ENCODE data around the gene CBLC.

CBLC gene

GRCh38 chr19:44741841-44742329 is 35.8 kb upstream of the CBLC start:
- peak overlapping the region; percentile 52 for H2AFZ ChIP-seq
- no peaks in the 10 kb centered on the region for H3K79me2 ChIP-seq
- H3K4me3 ChIP-seq (ENCODE audit: low read depth, low read length): no peak overlapping the region
- H3K9ac ChIP-seq: no peak overlapping the region
- H3K27me3 ChIP-seq (ENCODE audit: control insufficient read depth, insufficient read depth, low read length): no peaks in the 10 kb centered on the region
- H3K4me2 ChIP-seq (ENCODE audit: low read length): peak overlapping the region; percentile 44
- H3K27ac ChIP-seq: peak overlapping the region; percentile 97
- H3K4me1 ChIP-seq: peaks cover 43% of the 10 kb centered on the region
- no peaks in the 10 kb centered on the region for H3K36me3 ChIP-seq (ENCODE audit: control insufficient read depth, insufficient read depth, low read length)
- no peaks in the 10 kb centered on the region for H3K9me3 ChIP-seq (ENCODE audit: control insufficient read depth, low read length)
- TF ChIP-seq, protein P1, sequence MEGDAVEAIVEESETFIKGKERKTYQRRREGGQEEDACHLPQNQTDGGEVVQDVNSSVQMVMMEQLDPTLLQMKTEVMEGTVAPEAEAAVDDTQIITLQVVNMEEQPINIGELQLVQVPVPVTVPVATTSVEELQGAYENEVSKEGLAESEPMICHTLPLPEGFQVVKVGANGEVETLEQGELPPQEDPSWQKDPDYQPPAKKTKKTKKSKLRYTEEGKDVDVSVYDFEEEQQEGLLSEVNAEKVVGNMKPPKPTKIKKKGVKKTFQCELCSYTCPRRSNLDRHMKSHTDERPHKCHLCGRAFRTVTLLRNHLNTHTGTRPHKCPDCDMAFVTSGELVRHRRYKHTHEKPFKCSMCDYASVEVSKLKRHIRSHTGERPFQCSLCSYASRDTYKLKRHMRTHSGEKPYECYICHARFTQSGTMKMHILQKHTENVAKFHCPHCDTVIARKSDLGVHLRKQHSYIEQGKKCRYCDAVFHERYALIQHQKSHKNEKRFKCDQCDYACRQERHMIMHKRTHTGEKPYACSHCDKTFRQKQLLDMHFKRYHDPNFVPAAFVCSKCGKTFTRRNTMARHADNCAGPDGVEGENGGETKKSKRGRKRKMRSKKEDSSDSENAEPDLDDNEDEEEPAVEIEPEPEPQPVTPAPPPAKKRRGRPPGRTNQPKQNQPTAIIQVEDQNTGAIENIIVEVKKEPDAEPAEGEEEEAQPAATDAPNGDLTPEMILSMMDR (IDR thresholded peaks at IDR 0.05): no peak

DNA sequence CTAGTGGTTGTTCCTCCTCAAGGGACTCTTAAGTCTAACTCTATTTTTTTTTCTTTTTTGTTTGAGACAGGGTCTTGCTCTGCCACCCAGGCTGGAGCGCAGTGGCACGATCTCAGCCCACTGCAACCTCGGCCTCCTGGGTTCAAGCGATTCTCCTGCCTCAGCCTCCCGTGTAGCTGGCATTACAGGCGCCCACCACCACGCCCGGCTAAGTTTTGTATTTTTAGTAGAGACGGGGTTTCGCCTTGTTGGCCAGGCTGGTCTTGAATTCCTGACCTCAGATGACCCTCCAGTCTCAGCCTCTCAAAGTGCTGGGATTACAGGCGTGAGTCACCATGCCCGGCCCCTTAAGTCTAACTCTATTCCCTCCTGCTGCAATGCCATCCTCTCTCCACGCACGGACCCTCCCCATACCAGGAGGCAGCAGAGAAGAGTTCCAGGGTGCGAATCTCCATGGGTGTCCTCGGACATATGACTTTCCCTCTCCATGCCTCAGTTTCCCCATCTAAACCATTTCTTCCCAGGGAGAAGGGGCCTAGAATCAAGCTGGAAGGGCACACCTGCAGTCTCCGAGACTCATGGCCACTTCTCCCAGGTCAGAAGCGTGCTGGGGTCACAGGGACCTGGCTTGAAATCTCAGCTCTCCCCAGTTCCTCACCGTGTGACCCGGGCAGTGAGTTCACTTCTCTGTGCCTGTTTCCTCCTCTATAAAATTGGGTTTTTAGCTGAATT is 35.2 kb upstream of the CBLC start:
- Histone ChIP-seq H3K9ac (no peak overlapping the region), H3K4me2 (ENCODE audit: low read length) (peak overlapping the region; percentile 44), H3K27me3 (ENCODE audit: control insufficient read depth, insufficient read depth, low read length) (no peaks in the 10 kb centered on the region), H3K4me1 (peaks cover 45% of the 10 kb centered on the region), H3K36me3 (ENCODE audit: control insufficient read depth, insufficient read depth, low read length) (no peaks in the 10 kb centered on the region), H3K27ac (peak overlapping the region; percentile 97), H2AFZ (peak overlapping the region; percentile 52), H3K79me2 (no peaks in the 10 kb centered on the region), H3K4me3 (ENCODE audit: low read depth, low read length) (no peak overlapping the region), H3K9me3 (ENCODE audit: control insufficient read depth, low read length) (no peaks in the 10 kb centered on the region)
- TF ChIP-seq, protein P1 (IDR thresholded peaks at IDR 0.05): no peak

DNA sequence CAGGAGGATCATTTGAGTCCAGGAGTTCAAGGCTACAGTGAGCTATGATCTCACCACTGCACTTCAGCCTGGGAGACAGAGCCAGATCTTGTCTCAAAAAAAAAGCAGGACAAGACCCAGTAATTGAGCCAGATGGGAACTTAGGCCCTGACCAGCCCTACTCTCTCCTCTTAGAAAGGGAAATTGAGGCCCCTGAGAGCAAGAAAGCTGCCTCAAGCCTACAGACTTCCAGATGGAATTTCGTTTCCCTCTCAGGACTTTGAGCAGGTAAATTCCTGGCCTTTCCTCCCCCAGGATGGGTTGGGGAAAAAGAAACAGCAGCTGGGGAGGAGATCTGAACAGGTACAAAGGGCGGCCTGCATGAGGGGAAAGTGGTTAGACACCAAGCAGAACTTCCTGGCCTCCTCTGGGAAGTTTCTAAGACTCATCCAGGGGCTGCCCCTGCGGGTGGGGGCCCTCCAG is 32.8 kb upstream of the CBLC start:
- no peak overlapping the region for H3K4me2 ChIP-seq (ENCODE audit: low read length)
- H2AFZ ChIP-seq: peak overlapping the region; percentile 25
- peaks cover 40% of the 10 kb centered on the region for H3K4me1 ChIP-seq
- no peak overlapping the region for H3K9ac ChIP-seq
- no peaks in the 10 kb centered on the region for H3K27me3 ChIP-seq (ENCODE audit: control insufficient read depth, insufficient read depth, low read length)
- H3K79me2 ChIP-seq: peaks cover 2% of the 10 kb centered on the region
- TF ChIP-seq, protein P1 (IDR thresholded peaks at IDR 0.05): no peak
- no peak overlapping the region for H3K4me3 ChIP-seq (ENCODE audit: low read depth, low read length)
- no peaks in the 10 kb centered on the region for H3K9me3 ChIP-seq (ENCODE audit: control insufficient read depth, low read length)
- peak overlapping the region; percentile 85 for H3K27ac ChIP-seq
- H3K36me3 ChIP-seq (ENCODE audit: control insufficient read depth, insufficient read depth, low read length): no peaks in the 10 kb centered on the region

DNA sequence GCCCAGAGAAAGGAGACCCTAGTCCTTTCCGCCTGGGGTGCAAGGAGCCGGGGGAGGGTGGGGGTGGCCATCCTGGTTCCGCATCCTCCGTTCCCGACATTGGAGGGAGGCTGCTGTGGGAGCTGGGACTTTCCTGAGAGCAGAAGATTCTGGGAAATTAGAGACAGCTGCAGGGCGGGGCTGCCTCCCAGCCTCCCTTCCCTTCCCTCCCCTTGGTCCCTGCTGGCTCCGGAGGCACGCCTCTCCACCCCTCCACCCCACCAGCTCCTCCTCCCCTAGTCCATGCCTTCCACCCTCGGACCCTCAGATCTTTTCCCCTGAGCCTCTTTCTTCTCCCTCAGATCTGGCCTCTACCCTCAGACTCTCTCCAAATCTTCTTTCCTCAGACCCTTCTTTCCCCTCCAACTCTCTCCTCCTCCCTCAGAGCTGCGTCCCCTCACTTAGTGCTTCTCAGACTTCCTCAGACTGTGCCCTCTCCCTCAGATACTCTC is 32.3 kb upstream of the CBLC start:
- H3K9ac ChIP-seq: no peak overlapping the region
- H3K27ac ChIP-seq: peak overlapping the region; percentile 85
- H3K9me3 ChIP-seq (ENCODE audit: control insufficient read depth, low read length): no peaks in the 10 kb centered on the region
- no peak overlapping the region for H3K4me3 ChIP-seq (ENCODE audit: low read depth, low read length)
- no peaks in the 10 kb centered on the region for H3K27me3 ChIP-seq (ENCODE audit: control insufficient read depth, insufficient read depth, low read length)
- H3K4me2 ChIP-seq (ENCODE audit: low read length): no peak overlapping the region
- peak overlapping the region; percentile 25 for H2AFZ ChIP-seq
- H3K36me3 ChIP-seq (ENCODE audit: control insufficient read depth, insufficient read depth, low read length): no peaks in the 10 kb centered on the region
- TF ChIP-seq, protein P1 (IDR thresholded peaks at IDR 0.05): no peak
- H3K4me1 ChIP-seq: peaks cover 39% of the 10 kb centered on the region
- H3K79me2 ChIP-seq: peaks cover 2% of the 10 kb centered on the region

Measured in parathyroid adenoma (tissue), 2 donors.